Mesodermal cell (in vitro differentiated cells): Measurements from ENCODE around the gene CDC42EP2.

Source experiments
- H3K27ac ChIP-seq: 2 replicates; pipeline ENCODE4 v1.7.0; 2013; ENCODE audit warnings: mild to moderate bottlenecking, low read depth, low read length, moderate library complexity; ENCODE audit not compliant: severe bottlenecking
- H3K36me3 ChIP-seq: 2 replicates; pipeline ENCODE4 v1.7.1; 2013; ENCODE audit warnings: mild to moderate bottlenecking, low read length, moderate library complexity; ENCODE audit not compliant: control insufficient read depth, insufficient read depth
- H3K4me1 ChIP-seq: one replicate; pipeline ENCODE4 v1.7.1; 2013; ENCODE audit warnings: mild to moderate bottlenecking, low read length; ENCODE audit not compliant: insufficient read depth, control insufficient read depth, poor library complexity, severe bottlenecking
- H3K4me3 ChIP-seq: 2 replicates; pipeline ENCODE4 v1.7.0; 2013; ENCODE audit warnings: low read length, control low read depth, mild to moderate bottlenecking; ENCODE audit not compliant: insufficient read depth, poor library complexity, severe bottlenecking; ENCODE audit errors: extremely low read depth
- H3K9me3 ChIP-seq: 2 replicates; pipeline ENCODE4 v1.7.1; 2013; ENCODE audit warnings: mild to moderate bottlenecking, low read length, moderate library complexity; ENCODE audit not compliant: control insufficient read depth
- WGBS, 2 experiments: methylation state at CpG; one replicate each; pipeline ENCODE4 v1.1.5; 2013; ENCODE audit warnings: missing lambda C conversion rate in 2 of 2; ENCODE audit not compliant: insufficient coverage in 2 of 2; 5-methylcytosine and 5-hydroxymethylcytosine counted together

The CDC42EP2 gene

GRCh38 chr11:65298131-65298535 is 16.5 kb upstream of the CDC42EP2 start:
- Histone ChIP-seq H3K4me1 (peaks cover 18% of the 10 kb centered on the region), H3K4me3 (no peak overlapping the region), H3K27ac (peak overlapping the region; percentile 1), H3K36me3 (peaks cover 47% of the 10 kb centered on the region), H3K9me3 (no peaks in the 10 kb centered on the region)
- WGBS, 2 experiments: 94 to 95% methylated on average over 8 of the region's 8 CpGs

- Histone ChIP-seq H3K9me3 (no peaks in the 10 kb centered on the region), H3K4me1 (peaks cover 18% of the 10 kb centered on the region), H3K4me3 (no peak overlapping the region), H3K36me3 (peaks cover 47% of the 10 kb centered on the region), H3K27ac (peak overlapping the region; percentile 49)
- WGBS, 2 experiments: 82 to 89% methylated on average over 11 to 12 of the region's 12 CpGs
Observed at GRCh38 chr11:65298655-65299179, 15.9 kb upstream of the CDC42EP2 start.

DNA sequence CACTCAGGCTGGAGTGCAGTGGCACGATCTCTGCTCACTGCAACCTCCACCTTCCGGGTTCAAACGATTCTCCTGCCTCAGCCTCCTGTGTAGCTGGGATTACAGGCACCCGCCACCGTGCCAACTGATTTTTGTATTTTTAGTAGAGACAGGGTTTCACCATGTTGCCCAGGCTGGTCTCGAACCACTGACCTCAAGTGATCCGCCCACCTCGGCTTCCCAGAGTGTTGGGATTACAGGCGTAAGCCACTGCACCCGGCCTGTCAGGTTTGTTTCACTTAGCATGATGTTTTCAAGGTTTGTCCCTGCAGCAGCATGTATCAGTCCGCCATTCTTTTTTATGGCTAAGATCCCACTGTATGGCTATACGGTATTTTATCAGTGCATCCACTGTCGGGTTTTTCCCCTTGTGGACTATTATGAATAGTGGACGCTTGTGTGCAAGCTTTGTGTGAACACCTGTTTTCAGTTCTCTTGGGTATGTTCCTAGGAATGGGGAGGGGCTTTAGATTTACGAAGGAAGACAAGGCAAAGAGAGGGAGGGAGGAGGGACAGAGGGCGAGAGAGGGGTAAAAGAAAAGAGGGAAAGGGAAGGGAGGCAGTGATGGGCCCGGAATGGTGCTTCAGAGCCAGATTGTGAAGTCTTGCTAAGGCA is 13.9 kb upstream of the CDC42EP2 start:
- Histone ChIP-seq H3K4me1 (peaks cover 18% of the 10 kb centered on the region), H3K9me3 (no peaks in the 10 kb centered on the region), H3K4me3 (no peak overlapping the region), H3K27ac (no peak overlapping the region), H3K36me3 (peaks cover 36% of the 10 kb centered on the region)
- WGBS, 2 experiments: 93 to 98% methylated on average over 14 to 15 of the region's 17 CpGs

DNA sequence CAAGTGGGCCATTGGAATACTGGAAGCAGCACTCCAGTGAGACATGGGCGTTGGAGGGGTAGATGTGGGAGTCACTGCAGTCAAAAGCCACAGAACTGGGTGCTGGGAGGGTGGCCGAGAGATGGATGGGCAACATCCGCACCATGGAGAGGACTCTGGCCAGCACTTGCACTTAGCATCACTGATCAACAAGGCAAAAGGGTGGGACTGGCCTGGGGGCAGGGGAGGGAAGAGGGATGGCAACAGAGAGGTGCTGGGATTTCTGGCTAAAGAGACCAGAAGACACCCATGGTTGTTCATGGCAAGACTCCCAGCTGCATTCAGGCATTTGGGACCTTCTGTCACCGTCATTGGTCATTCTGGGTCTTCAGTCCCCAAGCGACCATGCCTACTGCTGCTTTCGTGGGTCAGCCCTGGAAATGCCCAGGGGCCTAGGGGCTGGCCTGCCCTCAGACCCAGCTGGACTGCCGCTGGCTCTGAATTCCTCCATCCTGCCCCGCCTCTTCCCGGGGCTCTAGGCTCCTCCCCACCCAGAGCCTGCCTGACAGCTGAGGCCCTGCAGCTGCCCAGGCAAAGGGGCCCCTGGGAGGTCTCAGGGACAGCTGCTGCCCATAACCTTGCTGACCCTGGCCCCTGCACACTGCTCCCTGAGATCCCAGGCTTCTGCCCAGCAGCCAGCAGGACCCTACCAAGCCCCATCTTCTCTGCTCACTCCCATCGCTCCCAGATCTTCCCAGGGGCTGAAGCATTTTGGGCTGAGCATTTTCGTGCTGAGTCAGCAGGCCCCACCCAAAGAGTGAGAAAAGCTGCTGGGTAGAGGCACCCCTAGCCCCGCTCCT is 13.0 kb upstream of the CDC42EP2 start:
- Histone ChIP-seq H3K9me3 (no peaks in the 10 kb centered on the region), H3K4me3 (no peak overlapping the region), H3K36me3 (peaks cover 28% of the 10 kb centered on the region), H3K27ac (peak overlapping the region; percentile 72), H3K4me1 (peaks cover 18% of the 10 kb centered on the region)
- WGBS, 2 experiments: 47 to 61% methylated on average over 9 of the region's 12 CpGs

- WGBS, 2 experiments: 95 to 100% methylated on average over 1 to 3 of the region's 3 CpGs
- H3K4me1 ChIP-seq: peaks cover 20% of the 10 kb centered on the region
- H3K4me3 ChIP-seq: no peak overlapping the region
- peaks cover 25% of the 10 kb centered on the region for H3K36me3 ChIP-seq
- H3K27ac ChIP-seq: no peak overlapping the region
- no peaks in the 10 kb centered on the region for H3K9me3 ChIP-seq
Observed at GRCh38 chr11:65303555-65303954, 11.1 kb upstream of the CDC42EP2 start.

GRCh38 chr11:65304110-65304509 is 10.6 kb upstream of the CDC42EP2 start:
- H3K4me3 ChIP-seq: no peak overlapping the region
- peaks cover 20% of the 10 kb centered on the region for H3K36me3 ChIP-seq
- no peaks in the 10 kb centered on the region for H3K9me3 ChIP-seq
- 94 to 96% methylated on average over 4 of the region's 4 CpGs for WGBS, 2 experiments
- H3K27ac ChIP-seq: no peak overlapping the region
- H3K4me1 ChIP-seq: peaks cover 20% of the 10 kb centered on the region

- H3K27ac ChIP-seq: no peak overlapping the region
- WGBS, 2 experiments: 94 to 98% methylated on average over 5 to 7 of the region's 7 CpGs
- H3K4me3 ChIP-seq: no peak overlapping the region
- H3K9me3 ChIP-seq: no peaks in the 10 kb centered on the region
- H3K36me3 ChIP-seq: peaks cover 17% of the 10 kb centered on the region
- peaks cover 21% of the 10 kb centered on the region for H3K4me1 ChIP-seq
Observed at GRCh38 chr11:65304613-65305012, 10.1 kb upstream of the CDC42EP2 start.

DNA sequence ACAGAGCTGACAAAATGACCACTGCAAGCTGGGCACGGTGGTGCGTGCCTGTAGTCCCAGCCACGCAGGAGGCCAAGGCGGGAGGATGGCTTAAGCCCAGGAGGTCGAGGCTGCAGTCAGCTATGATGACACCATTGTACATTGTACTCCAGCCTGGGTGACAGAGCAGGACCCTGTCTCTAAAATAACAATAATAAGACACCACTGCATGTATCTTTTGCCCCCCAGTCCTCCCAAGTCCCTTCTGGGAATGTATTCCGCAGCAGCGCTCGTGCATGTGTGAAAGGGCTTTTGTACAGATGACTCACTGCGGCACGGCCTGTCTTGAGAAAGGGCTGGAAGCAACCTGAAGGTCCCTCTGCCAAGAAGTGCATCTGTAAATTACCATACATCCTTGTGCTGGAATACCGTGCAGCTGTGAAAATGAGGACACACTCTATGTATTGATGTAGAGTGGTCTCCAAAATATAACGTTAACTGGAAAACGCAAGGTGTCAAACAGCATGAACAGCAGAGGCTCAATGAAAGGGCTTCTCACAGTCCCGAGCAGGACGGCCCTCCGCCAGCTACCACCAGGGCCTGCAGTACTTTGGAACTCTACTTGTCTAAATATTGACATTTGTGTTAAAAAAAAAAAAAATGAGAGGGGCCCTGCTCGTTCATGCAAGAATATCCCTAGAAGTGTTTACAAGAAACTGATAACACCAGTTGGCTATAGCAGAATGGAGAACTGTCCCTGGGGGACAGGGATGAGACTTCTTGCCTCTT is 9.0 kb upstream of the CDC42EP2 start:
- peaks cover 17% of the 10 kb centered on the region for H3K36me3 ChIP-seq
- WGBS, 2 experiments: 94 to 98% methylated on average over 16 of the region's 17 CpGs
- H3K4me3 ChIP-seq: no peak overlapping the region
- H3K9me3 ChIP-seq: no peaks in the 10 kb centered on the region
- H3K27ac ChIP-seq: no peak overlapping the region
- peaks cover 23% of the 10 kb centered on the region for H3K4me1 ChIP-seq

GRCh38 chr11:65307298-65308229 is 7.1 kb upstream of the CDC42EP2 start:
- Histone ChIP-seq H3K9me3 (no peaks in the 10 kb centered on the region), H3K4me1 (peaks cover 20% of the 10 kb centered on the region), H3K36me3 (peaks cover 17% of the 10 kb centered on the region), H3K27ac (no peak overlapping the region), H3K4me3 (no peak overlapping the region)
- 89 to 91% methylated on average over 6 of the region's 6 CpGs for WGBS, 2 experiments
